IPS-NIHi7 (cell line): Measurements from ENCODE around the gene CACNA1G.
A peak's percentile ranks its signal among the peaks of the same experiment; 100 is the strongest.

Experiments used
- DNase-seq: peaks from one replicate; pipeline ENCODE4 v3.0.0; 2012; ENCODE audit warnings: mixed read lengths; ENCODE audit errors: extremely low spot score

CACNA1G gene

GRCh38 chr17:50533720-50534148, 26.8 kb upstream of the CACNA1G start:
- DNase-seq = no peak

GRCh38 chr17:50534222-50534978, 26.1 kb upstream of the CACNA1G start:
- DNase-seq = peak; percentile 72

- no peak for DNase-seq
These were observed 25.6 kb upstream of the CACNA1G start for GRCh38 chr17:50534979-50535326.

- DNase-seq = no peak
These were observed 25.1 kb upstream of the CACNA1G start for GRCh38 chr17:50535407-50535806.

GRCh38 chr17:50536683-50537646, 23.6 kb upstream of the CACNA1G start:
- no peak for DNase-seq

- no peak for DNase-seq
These were observed 22.6 kb upstream of the CACNA1G start for GRCh38 chr17:50537721-50538548.

- no peak for DNase-seq
These were observed 21.7 kb upstream of the CACNA1G start for GRCh38 chr17:50538549-50539410.

GRCh38 chr17:50539762-50540559, 20.6 kb upstream of the CACNA1G start:
- DNase-seq = peak; percentile 57

- no peak for DNase-seq
These were observed 19.7 kb upstream of the CACNA1G start for GRCh38 chr17:50540560-50541401.

GRCh38 chr17:50541402-50541715, 19.2 kb upstream of the CACNA1G start:
- no peak for DNase-seq

GRCh38 chr17:50541716-50542688, 18.5 kb upstream of the CACNA1G start:
- DNase-seq = peak; percentile 99

- no peak for DNase-seq
These were observed 17.4 kb upstream of the CACNA1G start for GRCh38 chr17:50542795-50543774.

- DNase-seq = no peak
These were observed 16.0 kb upstream of the CACNA1G start for GRCh38 chr17:50544516-50544915.

- no peak for DNase-seq
These were observed 15.2 kb upstream of the CACNA1G start for GRCh38 chr17:50545311-50545710.

- no peak for DNase-seq
These were observed 13.8 kb upstream of the CACNA1G start for GRCh38 chr17:50546701-50547034.

- DNase-seq = peak; percentile 85
These were observed 13.3 kb upstream of the CACNA1G start, which contains the start of gene SPATA20 for GRCh38 chr17:50547035-50547735. Gene SPATA20 (plus strand): TSS chr17:50547174. CDS start chr17:50547209, 35 bp downstream.
